ENCODE results near the gene IBTK.
"Not testable (repeated sequence)": the region's sequence is repeated elsewhere in the genome, so short reads cannot be mapped to it uniquely, and the experiment has no call there.

Gene IBTK

GRCh38 chr6:82169138-82169876 is 78.2 kb downstream of the IBTK start:
- no peak for DNase-seq

- no peak for DNase-seq
These were observed 81.1 kb downstream of the IBTK start for GRCh38 chr6:82166493-82166892.

DNA sequence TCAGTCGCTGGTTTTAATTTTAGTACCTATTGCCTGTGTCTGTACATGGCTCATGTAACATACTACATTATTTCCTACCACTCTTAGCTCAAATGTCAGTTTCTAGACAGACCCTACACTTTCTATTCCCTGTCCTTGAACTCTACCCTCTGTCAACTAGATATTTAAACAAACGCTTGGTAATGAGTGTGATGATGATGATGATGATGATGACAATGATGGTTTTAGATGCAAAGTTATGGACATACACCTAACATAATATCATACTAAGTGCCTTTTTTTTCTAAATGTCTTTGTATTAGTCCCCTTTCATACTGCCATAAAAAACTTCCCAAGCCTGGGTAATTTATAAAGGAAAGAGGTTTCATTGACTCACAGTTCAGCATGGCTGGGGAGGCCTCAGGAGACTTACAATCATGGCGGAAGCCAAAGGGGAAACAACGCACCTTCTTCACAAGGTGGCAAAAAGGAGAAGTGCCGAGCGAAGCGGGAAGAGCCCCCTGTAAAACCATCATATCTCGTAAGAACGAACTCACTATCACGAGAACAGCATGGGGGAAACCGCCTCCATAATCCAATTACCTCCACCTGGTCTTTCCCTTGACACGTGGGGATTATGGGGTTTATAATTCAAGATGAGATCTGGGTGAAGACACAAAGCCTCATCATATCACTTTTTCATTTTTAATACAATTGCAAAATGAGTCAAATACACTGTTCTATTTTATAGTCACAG is 87.1 kb downstream of the IBTK start:
- no peak for DNase-seq

- not testable (repeated sequence) for DNase-seq
These were observed 94.8 kb downstream of the IBTK start for GRCh38 chr6:82152786-82153185.

DNA sequence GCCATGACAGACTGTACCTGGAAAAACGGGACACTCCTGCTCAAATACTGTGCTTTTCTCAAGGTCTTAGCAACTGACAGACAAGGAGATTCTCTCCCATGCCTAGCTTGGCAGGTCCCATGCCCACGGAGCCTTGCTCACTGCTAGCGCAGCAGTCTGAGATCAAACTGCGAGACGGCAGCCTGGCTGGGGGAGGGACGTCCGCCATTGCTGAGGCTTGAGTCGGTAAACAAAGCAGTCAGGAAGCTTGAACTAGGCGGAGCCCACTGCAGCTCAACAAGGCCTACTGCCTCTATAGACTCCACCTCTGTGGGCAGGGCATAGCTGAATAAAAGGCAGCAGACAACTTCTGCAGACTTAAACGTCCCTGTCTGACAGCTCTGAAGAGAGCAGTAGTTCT is 96.4 kb downstream of the IBTK start:
- DNase-seq: not testable (repeated sequence)

- no peak for DNase-seq
These were observed 101.6 kb downstream of the IBTK start for GRCh38 chr6:82145926-82146452.

DNA sequence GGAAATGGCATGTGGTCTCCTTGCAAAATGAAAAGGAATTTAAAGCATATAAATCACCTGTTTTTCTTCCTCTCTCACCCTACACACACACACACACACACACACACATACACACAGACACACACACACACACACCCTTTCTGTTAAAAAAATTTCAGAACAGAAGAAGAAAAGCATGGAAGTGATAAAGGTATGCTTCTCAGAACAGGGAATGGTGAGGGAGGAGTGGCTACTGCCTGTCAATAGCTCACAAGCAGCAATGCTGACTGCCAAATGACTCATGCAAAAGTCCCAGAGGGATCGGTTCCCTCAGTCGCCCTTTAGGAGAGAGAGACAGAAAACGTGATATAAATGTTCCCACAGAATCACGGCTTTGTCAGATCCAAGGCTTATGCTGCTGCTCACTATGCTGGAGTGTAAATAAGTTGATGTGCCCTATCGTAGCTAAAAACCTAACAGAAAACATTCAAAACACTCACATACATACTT is 102.6 kb downstream of the IBTK start:
- DNase-seq: no peak

GRCh38 chr6:82144007-82144851 is 103.3 kb downstream of the IBTK start:
- no peak for DNase-seq

DNA sequence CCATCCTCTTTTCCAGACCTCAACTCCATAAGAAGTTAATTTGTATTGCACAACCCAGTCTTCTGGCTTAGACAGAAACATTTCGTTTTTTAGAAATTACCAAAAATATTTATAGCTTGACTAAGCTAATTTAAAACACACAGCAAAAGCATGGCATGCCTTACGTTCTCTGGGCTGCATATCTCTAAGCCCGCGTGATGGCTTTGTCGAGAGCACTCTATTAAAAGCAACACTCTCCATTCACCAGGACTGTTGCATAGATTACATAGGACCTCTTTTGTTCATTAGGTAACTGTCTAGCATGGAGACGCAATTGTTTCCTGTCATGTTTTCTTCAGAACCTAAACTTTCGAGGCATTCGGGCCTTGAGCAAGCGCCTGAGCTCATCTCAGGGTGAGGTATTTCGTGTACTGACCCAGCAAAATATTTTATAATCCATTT is 104.5 kb downstream of the IBTK start:
- no peak for DNase-seq

- no peak for DNase-seq
These were observed 105.0 kb downstream of the IBTK start for GRCh38 chr6:82142524-82142923.

- DNase-seq: no peak
These were observed 109.3 kb downstream of the IBTK start for GRCh38 chr6:82138075-82138791.

DNA sequence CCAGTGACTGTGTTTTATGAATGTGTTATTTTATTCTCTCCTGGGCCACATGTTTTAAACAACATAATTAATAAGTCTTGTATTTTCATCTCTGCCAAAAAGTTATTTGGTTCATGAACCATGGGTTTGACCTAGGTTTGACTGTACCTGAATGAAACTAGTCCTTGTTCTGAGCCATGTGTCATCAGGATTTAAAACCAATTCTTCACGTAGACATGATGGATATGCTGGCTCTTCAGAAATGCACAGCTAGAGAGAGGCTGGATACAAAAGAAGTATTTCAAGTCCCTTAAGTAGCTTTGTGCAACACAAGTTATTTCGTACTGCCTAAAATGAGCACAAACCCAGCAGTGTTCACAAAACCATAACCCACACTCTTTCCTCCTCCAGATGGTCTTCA is 116.1 kb downstream of the IBTK start:
- DNase-seq: no peak

- DNase-seq: no peak
These were observed 117.7 kb downstream of the IBTK start for GRCh38 chr6:82129797-82130196.

GRCh38 chr6:82128973-82129372 is 118.6 kb downstream of the IBTK start:
- DNase-seq: not testable (repeated sequence)

DNA sequence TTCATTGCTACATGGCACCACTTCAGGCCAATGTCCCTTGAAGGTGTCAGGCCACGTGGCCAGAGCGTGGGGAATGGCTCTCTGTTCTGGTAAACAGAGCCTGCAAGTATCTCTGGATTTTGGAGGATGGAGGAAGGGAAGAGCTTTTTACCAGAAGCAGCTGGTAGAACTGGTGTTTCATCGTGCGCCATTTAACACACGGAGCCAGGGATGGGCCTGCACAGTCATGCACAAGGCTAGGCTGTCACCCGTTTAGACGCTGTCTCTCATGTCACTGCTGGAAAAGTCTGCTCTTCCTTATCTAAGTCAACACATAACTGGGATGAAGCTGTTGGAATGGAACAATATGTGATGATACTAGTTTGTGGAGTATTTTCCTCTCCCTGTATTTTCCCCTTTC is 123.9 kb downstream of the IBTK start:
- DNase-seq: no peak

All from CD4-positive, alpha-beta T cell treated with Interleukin-15 for 1 hour (primary cell).